Liver (tissue), 9 donors: ENCODE measurements around the gene DDX52. TPM values are rescaled to one million over a fixed set of nuclear protein-coding genes. Genes with fewer than 3 reads are reported as not detected.

Source experiments
- DNase-seq: peaks from one replicate; pipeline ENCODE4 v3.0.0-alpha.2; 2017; ENCODE audit warnings: low spot score
- H3K27ac ChIP-seq, 2 donors: one replicate each; pipeline ENCODE4 v1.7.0; 2013; ENCODE audit warnings: inconsistent platforms in 2 of 2, low read length in 2 of 2, control low read depth in 1 of 2, low read depth in 1 of 2, mild to moderate bottlenecking in 1 of 2
- H3K27me3 ChIP-seq, 4 donors: one replicate each; pipeline versions ENCODE4 v1.6.1 to v1.7.0; 2013; ENCODE audit warnings: low read length in 3 of 4, inconsistent platforms in 1 of 4, mild to moderate bottlenecking in 1 of 4, moderate library complexity in 1 of 4; ENCODE audit not compliant: control insufficient read depth in 4 of 4, insufficient read depth in 4 of 4
- H3K36me3 ChIP-seq, 4 donors: one replicate each; pipeline versions ENCODE4 v1.6.1 to v1.7.0; 2013; ENCODE audit warnings: low read length in 3 of 4, mild to moderate bottlenecking in 3 of 4, low read depth in 1 of 4, moderate library complexity in 1 of 4; ENCODE audit not compliant: control insufficient read depth in 4 of 4, insufficient read depth in 3 of 4
- H3K4me1 ChIP-seq, 4 donors: one replicate each; pipeline versions ENCODE4 v1.6.1 to v1.7.0; 2013; ENCODE audit warnings: low read length in 3 of 4, mild to moderate bottlenecking in 3 of 4, moderate library complexity in 1 of 4; ENCODE audit not compliant: control insufficient read depth in 4 of 4, insufficient read depth in 4 of 4
- H3K4me3 ChIP-seq, 3 donors: one replicate each; pipeline versions ENCODE4 v1.6.1 to v1.7.0; 2013; ENCODE audit warnings: low read length in 3 of 3, control low read depth in 1 of 3, low read depth in 1 of 3, mild to moderate bottlenecking in 1 of 3
- H3K9ac ChIP-seq, 2 donors: one replicate each; pipeline ENCODE4 v1.7.0; 2013; ENCODE audit warnings: low read length in 2 of 2, mild to moderate bottlenecking in 2 of 2, moderate library complexity in 2 of 2, control low read depth in 1 of 2, low read depth in 1 of 2
- H3K9me3 ChIP-seq, 4 donors: one replicate each; pipeline versions ENCODE4 v1.6.1 to v1.7.0; 2013; ENCODE audit warnings: low read length in 3 of 4; ENCODE audit not compliant: control insufficient read depth in 4 of 4
- ATF3 ChIP-seq: IDR thresholded peaks from 2 replicates; pipeline ENCODE4 v1.6.1; 2016; ENCODE audit warnings: antibody characterized with exemption
- CTCF ChIP-seq: fragments of 150-350 bp; IDR thresholded peaks from 2 replicates; pipeline ENCODE4 v1.5.1; 2017; ENCODE audit warnings: improper control_type of control experiment, low read depth, low read length; ENCODE audit not compliant: missing input control
- EGR1 ChIP-seq, 2 donors: IDR thresholded peaks; 2 replicates each; pipeline ENCODE4 v1.6.1; 2016 to 2018; ENCODE audit warnings: antibody characterized with exemption in 2 of 2, low read depth in 2 of 2
- FOXA1 ChIP-seq: IDR thresholded peaks from 2 replicates; pipeline ENCODE4 v1.6.1; 2016; ENCODE audit warnings: antibody characterized with exemption
- FOXA2 ChIP-seq: IDR thresholded peaks from 2 replicates; pipeline ENCODE4 v1.6.1; 2016; ENCODE audit warnings: antibody characterized with exemption
- GABPA ChIP-seq, 2 donors: IDR thresholded peaks in 1 of 2; conservative IDR thresholded peaks in 1 of 2; 2 replicates each; pipeline ENCODE4 v1.6.1; 2016; ENCODE audit warnings: antibody characterized with exemption in 2 of 2, mild to moderate bottlenecking in 1 of 2, moderate library complexity in 1 of 2
- HNF4A ChIP-seq, 2 donors: conservative IDR thresholded peaks; 2 replicates each; pipeline ENCODE4 v1.6.1; 2016; ENCODE audit warnings: antibody characterized with exemption in 2 of 2, mild to moderate bottlenecking in 2 of 2
- HNF4G ChIP-seq: IDR thresholded peaks from 2 replicates; pipeline ENCODE4 v1.6.1; 2016; ENCODE audit warnings: antibody characterized with exemption
- JUND ChIP-seq, 2 donors: IDR thresholded peaks; 2 replicates each; pipeline ENCODE4 v1.6.1; 2016; ENCODE audit warnings: antibody characterized with exemption in 2 of 2
- MAX ChIP-seq: IDR thresholded peaks from 2 replicates; pipeline ENCODE4 v1.6.1; 2016; ENCODE audit warnings: antibody characterized with exemption
- NR2F2 ChIP-seq: IDR thresholded peaks from 2 replicates; pipeline ENCODE4 v1.6.1; 2016; ENCODE audit warnings: antibody characterized with exemption
- RAD21 ChIP-seq, 2 donors: IDR thresholded peaks; 2 replicates each; pipeline ENCODE4 v1.6.1; 2016; ENCODE audit warnings: antibody characterized with exemption in 2 of 2, mild to moderate bottlenecking in 2 of 2
- REST ChIP-seq: IDR thresholded peaks from 2 replicates; pipeline ENCODE4 v1.6.1; 2016; ENCODE audit warnings: antibody characterized with exemption, mild to moderate bottlenecking
- SP1 ChIP-seq: IDR thresholded peaks from 2 replicates; pipeline ENCODE4 v1.6.1; 2018; ENCODE audit warnings: antibody characterized with exemption, mild to moderate bottlenecking
- TAF1 ChIP-seq: conservative IDR thresholded peaks from 2 replicates; pipeline ENCODE4 v1.6.1; 2016; ENCODE audit warnings: antibody characterized with exemption, mild to moderate bottlenecking
- YY1 ChIP-seq: IDR thresholded peaks from 2 replicates; pipeline ENCODE4 v1.6.1; 2016; ENCODE audit warnings: antibody characterized with exemption, mild to moderate bottlenecking
- ZBTB33 ChIP-seq: IDR thresholded peaks from 2 replicates; pipeline ENCODE4 v1.6.1; 2016; ENCODE audit warnings: antibody characterized with exemption
- WGBS: extraction: QIAGEN DNeasy Blood & Tissue Kit; methylation state at CpG from one replicate; pipeline ENCODE4 v1.1.7; 2013; 5-methylcytosine and 5-hydroxymethylcytosine counted together
- polyA plus RNA-seq, 2 donors: library from polyadenylated mRNA; stranded (reverse) in 1 of 2; unstranded in 1 of 2; fragments of 200-250 nt in 1 of 2; fragments of >200 nt in 1 of 2; fragmentation: Nextera tagmentation in 1 of 2; extraction: Ambion mirVana in 1 of 2; gene quantifications; one replicate each; pipeline versions ENCODE4 v1.2.1 to v1.2.3, GENCODE V29; 2013 to 2015
- total RNA-seq, 2 donors: library from RNA; depleted of rRNA; stranded (reverse); fragments of >200 nt; gene quantifications; one replicate each; pipeline ENCODE4 v1.2.3, GENCODE V29; 2014
- donor health status: healthy.
- donor health status: healthy.
- donor health status: healthy.
- donor health status: healthy.
- donor health status: healthy.

DDX52 gene
- total and polyA plus RNA-seq, 4 donors: 4.6 to 14.1 (median 11.6) TPM

- no peaks in the 10 kb centered on the region for H3K9me3 ChIP-seq
- H3K9ac ChIP-seq: no peak overlapping the region
- TF ChIP-seq EGR1 (IDR thresholded peaks at IDR 0.05; ENCODE audit: low read depth in 2 of 2) (no peak), FOXA2 (no peak), JUND (IDR thresholded peaks at IDR 0.05) (no peak), ZBTB33 (no peak), GABPA (IDR thresholded peaks at IDR 0.05 in 1 of 2, conservative IDR thresholded peaks at IDR 0.05 in 1 of 2) (no peak), SP1 (no peak), NR2F2 (no peak), HNF4G (no peak), ATF3 (no peak), TAF1 (no peak), HNF4A (conservative IDR thresholded peaks at IDR 0.05) (no peak)
- H3K4me1 ChIP-seq: no peaks in the 10 kb centered on the region
- no peaks in the 10 kb centered on the region for H3K27me3 ChIP-seq
- H3K27ac ChIP-seq: no peak overlapping the region
- no peak overlapping the region for H3K4me3 ChIP-seq
- H3K36me3 ChIP-seq: peaks cover 4 to 49% (median 41%) of the 10 kb centered on the region in 4 donors
- DNase-seq: no peak
- 77% methylated on average over 2 of the region's 2 CpGs for WGBS
These were observed 76.1 kb downstream of the DDX52 start for GRCh38 chr17:37567137-37567536.

- H3K27ac ChIP-seq: no peak overlapping the region
- H3K4me3 ChIP-seq: no peak overlapping the region
- H3K9ac ChIP-seq: no peak overlapping the region
- H3K27me3 ChIP-seq: no peaks in the 10 kb centered on the region
- no peaks in the 10 kb centered on the region for H3K9me3 ChIP-seq
- no peaks in the 10 kb centered on the region for H3K4me1 ChIP-seq
- H3K36me3 ChIP-seq: peaks cover 6 to 55% (median 43%) of the 10 kb centered on the region in 4 donors
- no peak for DNase-seq
- 97% methylated on average over 3 of the region's 3 CpGs for WGBS
- TF ChIP-seq FOXA2 (no peak), FOXA1 (no peak), JUND (IDR thresholded peaks at IDR 0.05) (no peak)
These were observed 79.0 kb downstream of the DDX52 start for GRCh38 chr17:37564252-37564651.

- H3K27ac ChIP-seq: no peak overlapping the region
- WGBS: 96% methylated on average over 5 of the region's 5 CpGs
- no peaks in the 10 kb centered on the region for H3K4me1 ChIP-seq
- no peak for DNase-seq
- peaks cover 6 to 56% (median 40%) of the 10 kb centered on the region in 4 donors for H3K36me3 ChIP-seq
- H3K9me3 ChIP-seq: no peaks in the 10 kb centered on the region
- no peaks in the 10 kb centered on the region for H3K27me3 ChIP-seq
- no peak overlapping the region for H3K9ac ChIP-seq
- H3K4me3 ChIP-seq: no peak overlapping the region
- TF ChIP-seq CTCF (no peak), ZBTB33 (no peak), NR2F2 (no peak), JUND (IDR thresholded peaks at IDR 0.05) (no peak), FOXA1 (no peak), EGR1 (IDR thresholded peaks at IDR 0.05; ENCODE audit: low read depth in 2 of 2) (no peak), HNF4G (no peak), YY1 (no peak), REST (no peak), HNF4A (conservative IDR thresholded peaks at IDR 0.05) (no peak), SP1 (no peak), MAX (no peak), GABPA (IDR thresholded peaks at IDR 0.05 in 1 of 2, conservative IDR thresholded peaks at IDR 0.05 in 1 of 2) (no peak), RAD21 (IDR thresholded peaks at IDR 0.05) (no peak)
These were observed 81.1 kb downstream of the DDX52 start for GRCh38 chr17:37562016-37562745.
